Measurements from ENCODE around the gene LRRC8D.

The LRRC8D gene

GRCh38 chr1:89807983-89808382 lies 12.8 kb upstream of the LRRC8D start:
- FAIRE-seq = no peak

GRCh38 chr1:89808441-89809117 lies 12.3 kb upstream of the LRRC8D start:
- FAIRE-seq = peak; percentile 95

GRCh38 chr1:89809556-89809955 lies 11.3 kb upstream of the LRRC8D start:
- FAIRE-seq = peak; percentile 73

- peak; percentile 6 for FAIRE-seq
Observed at GRCh38 chr1:89810302-89810701, 10.5 kb upstream of the LRRC8D start.

- FAIRE-seq = no peak
Observed at GRCh38 chr1:89810880-89811279, 10.0 kb upstream of the LRRC8D start.

GRCh38 chr1:89812992-89813391 lies 7.8 kb upstream of the LRRC8D start:
- FAIRE-seq = no peak

- no peak for FAIRE-seq
Observed at GRCh38 chr1:89815040-89815439, 5.8 kb upstream of the LRRC8D start.

- no peak for FAIRE-seq
Observed at GRCh38 chr1:89815611-89816010, 5.2 kb upstream of the LRRC8D start.

GRCh38 chr1:89816366-89816765 lies 4.5 kb upstream of the LRRC8D start:
- peak; percentile 54 for FAIRE-seq

GRCh38 chr1:89821322-89822108 lies 683 bp downstream of the LRRC8D start:
- FAIRE-seq = no peak

- no peak for FAIRE-seq
Observed at GRCh38 chr1:89822109-89822962, 1.5 kb downstream of the LRRC8D start.

GRCh38 chr1:89822999-89823628 lies 2.3 kb downstream of the LRRC8D start:
- peak; percentile 51 for FAIRE-seq

- FAIRE-seq = no peak
Observed at GRCh38 chr1:89823679-89824292, 3.0 kb downstream of the LRRC8D start.

- FAIRE-seq = no peak
Observed at GRCh38 chr1:89826594-89826993, 5.8 kb downstream of the LRRC8D start.

GRCh38 chr1:89827330-89827729 lies 6.5 kb downstream of the LRRC8D start:
- FAIRE-seq = no peak

GRCh38 chr1:89827902-89828301 lies 7.1 kb downstream of the LRRC8D start:
- FAIRE-seq = no peak

GRCh38 chr1:89829186-89829585 lies 8.4 kb downstream of the LRRC8D start:
- no peak for FAIRE-seq

GRCh38 chr1:89831462-89832120 lies 10.8 kb downstream of the LRRC8D start:
- FAIRE-seq = peak; percentile 6

GRCh38 chr1:89832496-89833127 lies 11.8 kb downstream of the LRRC8D start:
- peak; percentile 84 for FAIRE-seq

- FAIRE-seq = peak; percentile 30
Observed at GRCh38 chr1:89833183-89834082, 12.6 kb downstream of the LRRC8D start.
